HG02763 (cell line): ENCODE data around the gene ARHGEF28.
A peak's percentile ranks its signal among the peaks of the same experiment; 100 is the strongest.

Source experiments
- ATAC-seq: cut with Tn5 transposase; IDR thresholded peaks from one replicate; pipeline ENCODE4 v1.9.1; 2021; ENCODE audit warnings: mild to moderate bottlenecking, moderate library complexity; ENCODE audit not compliant: unreplicated experiment

The ARHGEF28 gene

DNA sequence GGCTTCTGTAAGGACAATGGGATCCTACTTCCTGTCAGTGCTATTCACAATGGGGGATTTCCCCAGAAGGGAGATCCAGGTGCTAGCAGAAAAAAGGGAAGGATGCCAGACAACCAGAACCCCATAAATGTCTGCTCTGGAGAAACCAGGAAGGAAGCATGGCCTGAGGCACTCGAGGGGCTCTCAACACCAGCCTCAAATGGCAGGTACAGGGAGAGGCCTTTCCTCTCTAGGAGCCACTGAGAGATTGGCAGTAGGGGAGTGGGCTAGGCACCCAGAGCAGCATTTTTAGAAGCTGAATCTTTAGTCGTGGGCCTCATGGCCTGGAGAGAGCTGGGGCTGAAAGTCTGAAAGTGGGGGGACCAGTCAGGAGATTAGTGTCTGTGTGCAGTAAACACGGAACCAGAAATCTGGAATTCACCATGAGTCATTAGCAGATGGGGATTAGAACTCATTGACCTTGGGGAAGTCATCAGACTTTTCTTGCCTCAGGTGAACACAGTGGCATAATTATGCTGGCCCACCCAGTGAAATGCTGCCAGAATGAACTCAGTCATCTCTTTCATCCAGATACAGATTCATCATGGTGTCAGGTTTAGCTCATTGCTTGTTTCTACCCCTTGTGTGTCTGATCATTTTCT lies 28.3 kb downstream of the ARHGEF28 start:
- ATAC-seq, result no peak

DNA sequence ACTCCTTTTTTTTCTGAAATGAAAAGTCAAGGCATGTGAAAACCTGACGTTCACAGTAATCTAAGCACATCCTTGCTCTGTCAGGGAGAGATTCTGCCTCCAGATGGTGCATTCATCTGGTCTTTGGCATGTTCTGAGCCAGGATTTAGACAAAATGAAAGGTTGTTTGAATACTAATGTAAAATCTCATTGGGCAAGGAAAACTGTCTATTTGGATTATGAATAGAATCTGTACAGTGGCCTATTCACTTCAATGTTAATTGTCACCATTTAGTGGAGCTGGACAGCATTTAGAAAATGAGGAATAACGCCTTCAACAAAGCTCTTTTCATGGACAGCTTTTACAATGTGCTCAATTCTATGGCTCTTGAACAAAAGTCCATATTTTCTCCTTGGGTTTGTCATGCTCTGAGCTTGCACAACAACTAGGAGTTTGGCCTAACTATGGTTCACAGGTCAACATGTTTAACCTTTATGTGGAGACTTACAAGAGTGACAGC lies 28.9 kb downstream of the ARHGEF28 start:
- ATAC-seq, result no peak

DNA sequence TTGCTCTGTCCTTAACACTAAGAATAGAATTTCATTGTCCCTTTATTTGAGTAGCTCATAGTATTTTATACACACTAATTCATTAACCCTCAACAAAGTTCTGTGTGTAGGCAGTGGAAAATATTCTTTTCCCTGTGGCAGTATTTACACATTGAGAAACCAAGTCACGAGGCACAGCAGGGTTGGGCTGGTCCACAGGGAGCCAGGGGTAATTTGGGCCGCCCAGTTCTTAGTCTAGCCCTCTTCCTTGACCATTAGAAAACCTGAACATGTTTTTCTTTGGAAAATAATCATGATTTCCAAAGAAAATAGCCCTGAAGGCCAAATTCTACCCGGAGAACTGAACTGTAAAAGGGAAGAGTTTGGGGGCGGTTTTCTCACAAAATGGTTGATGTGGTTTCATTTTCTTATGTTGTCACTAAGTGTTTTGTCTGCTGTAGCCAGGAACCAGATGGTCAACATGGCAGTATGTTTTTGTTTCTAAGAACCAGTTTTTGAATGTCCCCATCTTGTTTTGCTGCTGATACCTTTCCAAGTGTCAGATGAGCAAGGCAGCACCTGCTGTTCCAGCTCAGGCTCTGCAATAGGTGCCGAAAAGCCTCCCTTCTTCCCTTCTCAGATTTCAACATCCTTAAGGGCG lies 29.6 kb downstream of the ARHGEF28 start:
- ATAC-seq, result no peak

DNA sequence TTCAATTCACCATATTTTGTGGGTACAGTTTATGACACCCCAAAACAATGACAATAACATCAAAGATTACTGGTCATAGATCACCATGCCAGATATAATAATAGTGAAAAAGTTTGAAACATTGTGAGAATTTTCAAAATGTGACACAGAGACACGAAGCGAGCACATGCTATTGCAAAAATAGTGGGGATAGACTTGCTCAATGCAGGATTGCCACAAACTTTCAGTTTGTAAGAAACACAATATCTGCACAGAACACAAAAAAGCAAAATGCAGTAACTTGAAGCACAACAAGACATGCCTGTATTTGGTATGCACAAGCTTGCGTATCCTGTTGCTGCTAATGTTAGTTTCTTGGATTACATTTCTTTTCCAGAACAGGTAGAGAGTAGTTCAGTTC lies 35.8 kb downstream of the ARHGEF28 start:
- no peak for ATAC-seq

DNA sequence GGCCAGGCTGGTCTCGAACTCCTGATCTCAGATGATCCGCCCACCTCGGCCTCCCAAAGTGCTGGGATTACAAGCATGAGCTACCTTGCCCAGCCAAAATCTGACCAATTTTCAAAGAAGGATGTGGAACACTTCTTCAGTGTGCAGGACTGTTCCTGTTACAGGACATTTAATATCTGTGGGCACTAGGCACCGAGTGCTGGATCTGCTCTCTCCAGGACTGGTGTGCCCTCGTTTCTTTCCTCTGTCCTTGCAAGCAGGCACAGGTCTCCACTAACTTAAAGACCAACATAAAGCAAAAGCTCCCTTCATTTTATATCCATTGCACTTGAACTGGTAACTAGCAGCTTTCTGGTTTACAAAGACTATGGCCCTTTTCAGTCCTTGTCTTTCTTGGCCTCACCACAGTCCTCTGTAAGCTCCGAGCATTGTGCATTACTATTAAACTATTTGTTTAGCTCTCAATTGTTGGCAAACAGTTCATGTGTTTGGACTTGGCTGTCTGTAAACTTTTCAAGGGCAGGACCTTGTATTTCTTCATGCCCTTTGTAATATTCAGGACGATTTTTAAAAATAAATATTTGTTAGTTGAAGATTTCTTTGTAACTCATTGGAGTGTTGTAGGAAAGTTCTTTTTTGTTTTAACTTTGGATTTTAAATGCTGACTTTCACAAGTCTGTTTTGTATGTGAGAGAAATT lies 37.3 kb downstream of the ARHGEF28 start:
- no peak for ATAC-seq

DNA sequence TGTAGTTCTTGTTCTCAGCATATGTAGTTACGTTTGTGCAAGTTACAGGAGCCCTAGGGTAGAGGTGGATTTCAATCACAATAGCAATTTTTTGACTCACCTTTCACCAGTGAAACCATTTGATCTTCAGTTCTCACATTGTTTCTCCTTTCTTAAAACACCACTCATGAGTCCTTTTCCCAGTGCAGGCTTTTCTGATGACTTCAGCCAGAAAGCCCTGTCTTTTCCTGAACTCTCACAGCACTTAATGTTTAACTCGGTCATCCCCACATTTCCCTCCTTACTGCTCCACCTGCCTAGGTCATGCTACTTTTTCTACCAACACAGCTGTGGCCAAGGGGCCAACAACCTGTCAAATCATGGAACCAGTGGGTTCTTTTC lies 37.9 kb downstream of the ARHGEF28 start:
- ATAC-seq, result no peak

DNA sequence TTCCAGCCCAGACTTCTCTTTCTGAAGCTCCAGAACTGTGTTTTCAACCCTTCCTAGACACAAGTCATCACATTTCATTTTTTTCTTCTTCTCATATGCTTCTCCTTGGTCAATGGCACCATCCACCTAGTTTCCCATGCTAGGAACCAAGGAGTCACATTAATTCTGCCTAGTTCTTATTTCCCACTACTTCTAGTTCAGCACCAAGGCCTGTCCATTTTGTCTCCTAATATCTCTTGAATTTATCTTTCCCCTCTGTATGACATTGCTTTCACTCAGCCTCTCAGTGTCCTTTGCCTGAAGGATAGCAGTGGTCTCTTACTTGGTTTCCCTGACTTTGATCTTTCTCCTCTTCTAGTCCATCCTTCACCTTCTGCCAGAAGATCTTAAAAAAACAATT lies 38.8 kb downstream of the ARHGEF28 start:
- ATAC-seq, result no peak

DNA sequence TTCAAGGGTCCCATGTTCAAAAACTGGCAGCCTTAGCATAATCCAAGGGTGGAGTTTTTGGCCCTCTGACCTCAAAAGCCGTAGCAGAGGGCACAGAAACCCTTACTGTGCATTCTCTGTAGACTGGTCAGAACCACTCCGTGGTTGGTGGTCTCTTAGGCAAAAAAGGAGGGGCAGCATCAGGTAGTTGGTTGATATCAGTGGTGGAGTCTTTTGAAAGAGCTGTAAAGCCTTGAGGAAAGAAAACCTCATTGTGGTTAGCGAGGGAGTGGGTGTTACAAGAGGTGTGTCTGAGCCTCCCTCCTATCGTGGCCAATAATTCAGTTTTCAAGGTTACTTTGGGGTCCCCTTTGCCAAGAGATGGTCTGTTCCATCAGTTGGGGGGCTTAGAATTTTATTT lies 40.9 kb downstream of the ARHGEF28 start:
- no peak for ATAC-seq

DNA sequence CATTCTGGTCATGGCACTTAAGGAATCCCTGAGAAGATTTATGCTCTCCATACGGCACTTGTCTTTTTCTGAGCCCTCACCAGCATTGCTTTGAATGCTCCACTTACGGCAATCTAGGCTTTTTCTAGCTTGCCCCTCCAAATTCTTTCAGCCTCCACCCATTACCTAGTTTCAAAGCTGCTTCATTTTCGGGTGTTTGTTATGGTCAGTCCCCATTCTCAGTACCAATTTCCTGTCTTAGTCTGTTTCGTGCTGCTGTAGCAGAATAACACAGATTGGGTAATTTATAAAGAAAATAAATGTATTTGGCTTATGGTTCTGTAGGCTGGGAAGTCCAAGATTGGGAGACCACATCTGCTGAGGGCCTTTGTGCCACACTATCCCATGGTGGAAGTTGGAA lies 42.0 kb downstream of the ARHGEF28 start:
- peak; percentile 50 for ATAC-seq

DNA sequence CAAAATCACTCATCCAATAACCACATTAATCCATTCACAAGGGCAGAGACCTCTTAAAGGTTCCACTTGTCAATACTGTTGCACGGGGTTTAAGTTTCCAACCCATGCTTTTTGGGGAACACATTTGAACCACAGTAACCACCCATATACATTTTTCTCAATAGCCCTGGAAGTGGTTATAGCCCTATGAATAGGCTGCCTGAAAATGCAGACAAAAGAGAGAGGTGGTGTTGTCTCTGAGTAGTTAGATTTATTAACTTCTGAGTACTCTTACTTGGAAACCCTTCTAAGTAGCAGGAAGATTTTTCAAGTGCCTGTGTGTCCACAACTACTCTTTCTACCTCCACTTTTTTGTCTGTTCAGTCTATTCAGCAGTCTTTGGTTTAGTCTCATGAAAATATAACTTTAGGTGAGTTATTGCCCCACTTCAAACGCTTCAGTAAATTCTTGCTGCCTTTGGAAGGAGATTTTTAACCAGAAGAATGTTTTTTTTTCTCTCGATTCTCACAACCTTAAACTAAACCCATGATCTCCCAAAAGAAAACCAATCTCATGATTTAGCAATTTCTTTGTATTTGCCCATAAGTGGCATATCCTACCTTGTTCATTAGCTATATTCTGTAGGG lies 42.6 kb downstream of the ARHGEF28 start:
- ATAC-seq, result peak; percentile 16

DNA sequence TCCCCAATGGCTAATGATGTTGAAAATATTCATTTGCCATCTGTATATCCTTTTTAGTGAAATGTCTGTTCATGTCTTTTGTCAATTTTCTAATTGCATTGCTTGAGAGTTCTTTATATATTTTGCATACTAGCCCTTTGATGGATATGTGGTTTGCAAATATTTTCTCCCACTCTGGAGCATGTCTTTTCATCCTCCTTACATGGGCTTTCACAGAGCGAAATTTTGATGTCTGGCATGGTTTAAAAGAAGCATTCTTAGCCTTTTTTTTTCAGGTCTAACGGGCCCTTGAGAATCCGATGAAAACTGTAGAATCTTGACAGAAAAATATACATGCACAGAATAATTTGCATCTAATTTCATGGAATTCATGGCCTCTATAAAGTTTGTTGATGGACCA lies 44.7 kb downstream of the ARHGEF28 start:
- no peak for ATAC-seq

DNA sequence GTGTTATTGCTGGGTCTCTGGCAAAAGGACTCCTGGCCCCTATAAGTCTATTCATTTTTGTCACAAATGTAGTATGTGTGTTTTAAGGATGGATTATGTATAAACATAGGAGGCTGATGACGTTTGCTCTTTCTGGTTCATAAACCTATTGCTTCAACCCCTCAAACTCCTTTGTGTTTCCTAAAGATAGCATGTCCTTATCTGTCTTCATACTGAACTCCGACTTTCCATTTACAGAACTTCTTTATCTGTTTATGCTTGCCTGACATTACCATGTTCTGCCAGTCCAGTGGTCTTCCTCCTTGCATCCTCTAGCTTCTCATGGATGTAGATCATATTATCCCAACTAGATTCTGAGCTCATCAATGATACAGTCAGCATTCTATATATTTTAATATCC lies 46.1 kb downstream of the ARHGEF28 start:
- no peak for ATAC-seq

DNA sequence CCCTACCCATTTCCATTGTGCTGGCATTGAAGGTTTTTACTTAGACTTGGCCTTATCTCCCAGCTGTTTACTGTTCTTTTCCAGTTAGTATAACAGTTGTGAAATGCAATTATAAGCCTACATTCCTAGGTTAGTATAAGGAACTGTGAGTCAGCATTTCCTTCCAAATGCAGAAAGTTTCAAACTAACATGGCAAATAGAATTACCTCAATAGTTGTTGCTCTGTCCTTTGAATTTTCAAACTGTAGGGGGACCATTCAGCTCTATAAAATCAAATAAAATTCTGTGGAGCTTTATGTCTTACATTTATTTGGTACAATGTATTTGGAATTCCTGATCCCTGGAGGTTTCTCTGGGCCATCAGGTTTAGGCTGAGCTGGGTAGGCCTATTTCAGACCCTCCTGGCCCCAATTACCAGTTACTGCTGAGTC lies 47.2 kb downstream of the ARHGEF28 start:
- ATAC-seq, result no peak

DNA sequence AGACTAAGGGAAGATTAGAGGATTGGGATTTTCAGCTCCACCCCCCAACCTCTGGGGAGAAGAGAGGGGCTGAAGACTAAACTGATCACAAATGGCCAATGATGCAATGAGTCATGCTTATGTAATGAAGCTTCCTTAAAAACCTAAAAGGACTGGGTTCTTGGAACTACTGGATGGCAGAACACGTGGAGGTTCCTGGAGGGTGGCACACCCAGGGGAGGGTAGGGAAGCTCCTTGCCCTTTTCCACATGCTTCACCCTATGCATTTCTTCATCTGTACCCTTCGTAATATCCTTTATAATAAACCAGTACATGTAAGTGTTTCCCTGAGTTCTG lies 48.6 kb downstream of the ARHGEF28 start:
- ATAC-seq, result no peak

DNA sequence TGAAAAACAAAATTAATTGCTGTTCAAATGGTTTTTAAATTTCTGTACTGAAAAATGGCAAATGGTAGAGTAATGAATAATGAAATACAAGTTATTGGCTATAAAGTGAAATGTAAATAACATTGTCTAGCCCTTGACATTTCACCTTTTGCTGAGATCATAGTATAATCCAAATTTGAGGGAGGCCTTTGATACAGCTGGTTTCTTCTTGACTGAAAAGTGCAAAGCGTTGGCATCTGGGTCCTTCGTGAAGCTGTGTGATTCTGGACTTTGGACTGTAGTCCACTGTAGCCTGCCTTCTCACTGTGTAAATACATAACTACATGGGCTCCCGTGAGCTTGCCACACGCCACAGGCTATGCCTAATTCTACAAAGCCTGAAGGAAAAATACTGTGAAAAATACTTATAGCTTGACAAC lies 52.3 kb downstream of the ARHGEF28 start:
- no peak for ATAC-seq

DNA sequence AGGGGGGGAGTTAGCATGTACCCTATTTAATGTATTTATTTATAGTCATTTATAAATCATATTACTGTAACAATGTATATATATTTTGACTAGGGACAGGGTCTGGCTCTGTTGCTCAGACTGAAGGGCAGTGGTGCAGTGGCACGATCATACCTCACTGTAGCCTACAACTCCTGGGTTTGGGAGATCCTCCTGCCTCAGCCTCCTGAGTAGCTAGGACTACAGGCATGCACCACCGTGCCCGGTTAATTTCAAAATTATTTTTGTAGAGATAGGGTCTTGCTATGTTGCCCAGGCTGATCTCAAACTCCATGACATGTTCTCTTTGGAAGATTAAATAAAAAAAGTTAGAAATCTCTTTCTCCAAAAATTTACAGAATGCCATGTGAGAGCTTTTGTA lies 52.8 kb downstream of the ARHGEF28 start:
- no peak for ATAC-seq

DNA sequence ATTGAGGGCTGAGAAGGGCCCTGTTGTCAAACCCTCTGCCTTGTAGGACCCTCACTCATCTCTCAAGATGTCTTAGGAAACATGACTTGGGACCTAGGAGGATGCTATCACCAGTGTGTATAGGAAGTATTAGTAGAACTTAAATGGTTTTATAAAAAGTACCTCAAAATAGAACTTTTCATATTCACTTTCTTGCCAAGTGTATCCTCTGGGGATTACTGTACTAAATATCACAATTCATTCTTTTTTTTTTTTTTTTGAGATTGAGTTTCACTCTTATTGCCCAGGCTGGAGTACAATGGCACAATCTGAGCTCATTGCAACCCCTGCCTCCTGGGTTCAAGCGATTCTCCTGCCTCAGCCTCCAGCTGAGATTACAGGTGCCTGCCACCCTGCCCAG lies 56.2 kb downstream of the ARHGEF28 start:
- no peak for ATAC-seq

DNA sequence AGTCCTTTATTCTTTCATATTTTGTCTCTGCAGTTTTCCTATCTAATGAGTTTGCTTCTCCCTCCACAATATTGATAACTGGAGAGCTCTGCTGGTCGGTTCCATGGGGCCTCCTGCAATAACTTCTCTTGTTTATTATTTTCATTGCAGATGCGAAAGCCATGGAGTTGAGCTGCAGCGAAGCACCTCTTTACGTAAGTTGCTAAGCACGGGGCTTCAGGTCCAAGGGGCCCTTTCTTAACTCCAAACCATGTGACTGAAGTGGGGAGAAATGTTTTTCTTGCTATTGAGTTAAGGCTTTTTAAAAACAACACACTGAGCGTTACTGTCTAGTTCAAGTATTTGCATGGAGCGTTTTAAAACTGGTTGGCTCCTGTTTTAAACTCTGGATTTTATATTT lies 58.7 kb downstream of the ARHGEF28 start:
- no peak for ATAC-seq

DNA sequence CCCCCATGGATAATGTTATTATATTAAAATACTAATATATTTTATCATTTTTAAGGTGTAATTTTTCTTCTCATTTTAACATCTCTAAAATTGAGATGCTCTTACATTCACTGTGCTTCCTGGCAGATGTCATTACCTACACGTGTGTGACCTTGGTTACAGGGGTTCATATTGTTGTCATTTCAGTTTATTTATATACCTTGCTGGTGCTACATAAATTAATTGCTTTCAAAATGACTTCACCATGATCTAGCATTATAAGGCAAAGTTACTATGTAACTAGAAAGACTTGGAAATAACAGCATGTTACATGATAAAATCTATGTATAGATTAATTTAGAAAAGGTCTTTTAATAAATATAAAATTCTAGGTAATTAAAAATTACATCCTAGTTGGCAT lies 60.9 kb downstream of the ARHGEF28 start:
- no peak for ATAC-seq

DNA sequence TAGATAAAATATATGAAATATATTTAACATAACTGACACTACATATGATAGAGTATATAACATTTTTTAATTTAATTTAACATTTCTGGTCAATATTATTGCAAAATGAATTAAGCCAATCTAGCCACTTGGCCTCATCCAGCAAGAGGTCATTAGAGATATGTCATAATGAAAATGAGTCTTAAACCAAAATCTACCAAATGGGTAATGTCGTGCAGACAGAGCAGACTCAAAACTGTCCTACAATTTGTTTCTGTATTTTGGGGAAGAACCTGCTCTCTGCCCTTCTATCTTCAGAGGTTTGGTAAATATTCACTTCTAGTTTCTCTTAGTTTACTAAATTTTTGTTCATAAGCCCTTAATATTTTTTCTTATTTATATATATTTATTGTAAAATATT lies 61.4 kb downstream of the ARHGEF28 start:
- no peak for ATAC-seq

DNA sequence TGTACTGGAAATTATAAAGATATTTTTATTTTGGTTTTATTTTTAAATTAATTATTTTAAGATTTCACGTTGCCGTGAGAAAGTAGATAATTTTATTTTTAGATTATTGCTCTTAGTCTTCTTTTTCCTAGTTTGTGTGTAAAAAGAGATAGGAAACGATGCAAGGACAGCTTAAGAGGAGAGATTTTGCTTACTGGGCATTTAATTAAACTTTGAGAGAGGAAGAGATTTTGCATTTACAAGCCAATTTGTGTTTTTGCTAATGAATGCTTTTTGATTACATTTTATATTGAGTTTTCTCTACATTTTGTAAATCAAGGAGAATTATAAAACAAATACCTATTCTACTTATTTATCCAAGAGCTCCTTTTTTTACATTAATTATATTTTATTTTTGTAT lies 64.0 kb downstream of the ARHGEF28 start:
- no peak for ATAC-seq
